Measurements from ENCODE around the gene PNMT.

DNA sequence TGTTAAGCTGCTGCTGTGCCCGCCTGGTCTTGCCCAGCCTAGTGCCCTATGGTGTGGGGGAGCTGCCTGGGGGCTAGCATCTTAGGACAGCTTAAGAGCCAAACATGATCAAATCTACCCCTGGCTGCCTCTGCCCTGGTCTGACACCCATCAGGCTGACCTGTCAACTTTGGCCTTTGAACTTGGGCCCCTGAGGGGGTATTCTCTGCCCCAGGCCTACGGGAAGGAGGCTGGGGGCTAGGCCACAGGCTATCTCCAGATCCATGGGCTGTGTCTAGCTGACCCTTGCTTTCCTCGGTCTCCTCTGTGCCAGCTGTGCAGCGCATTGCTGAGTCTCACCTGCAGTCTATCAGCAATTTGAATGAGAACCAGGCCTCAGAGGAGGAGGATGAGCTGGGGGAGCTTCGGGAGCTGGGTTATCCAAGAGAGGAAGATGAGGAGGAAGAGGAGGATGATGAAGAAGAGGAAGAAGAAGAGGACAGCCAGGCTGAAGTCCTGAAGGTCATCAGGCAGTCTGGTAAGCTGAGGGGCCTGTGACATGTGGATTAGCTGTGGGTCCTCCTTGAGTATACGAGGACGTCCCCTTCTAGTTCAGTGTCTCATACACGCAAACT is 34.6 kb upstream of the PNMT start:
- TF ChIP-seq, protein P1, sequence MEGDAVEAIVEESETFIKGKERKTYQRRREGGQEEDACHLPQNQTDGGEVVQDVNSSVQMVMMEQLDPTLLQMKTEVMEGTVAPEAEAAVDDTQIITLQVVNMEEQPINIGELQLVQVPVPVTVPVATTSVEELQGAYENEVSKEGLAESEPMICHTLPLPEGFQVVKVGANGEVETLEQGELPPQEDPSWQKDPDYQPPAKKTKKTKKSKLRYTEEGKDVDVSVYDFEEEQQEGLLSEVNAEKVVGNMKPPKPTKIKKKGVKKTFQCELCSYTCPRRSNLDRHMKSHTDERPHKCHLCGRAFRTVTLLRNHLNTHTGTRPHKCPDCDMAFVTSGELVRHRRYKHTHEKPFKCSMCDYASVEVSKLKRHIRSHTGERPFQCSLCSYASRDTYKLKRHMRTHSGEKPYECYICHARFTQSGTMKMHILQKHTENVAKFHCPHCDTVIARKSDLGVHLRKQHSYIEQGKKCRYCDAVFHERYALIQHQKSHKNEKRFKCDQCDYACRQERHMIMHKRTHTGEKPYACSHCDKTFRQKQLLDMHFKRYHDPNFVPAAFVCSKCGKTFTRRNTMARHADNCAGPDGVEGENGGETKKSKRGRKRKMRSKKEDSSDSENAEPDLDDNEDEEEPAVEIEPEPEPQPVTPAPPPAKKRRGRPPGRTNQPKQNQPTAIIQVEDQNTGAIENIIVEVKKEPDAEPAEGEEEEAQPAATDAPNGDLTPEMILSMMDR (conservative IDR thresholded peaks at IDR 0.05; ENCODE audit: low read depth, low read length), result no peak
- TF ChIP-seq EZH2 (IDR thresholded peaks at IDR 0.05; ENCODE audit: low read length, unreplicated experiment) (no peak), EZH2phosphoT487 (IDR thresholded peaks at IDR 0.05; ENCODE audit: borderline replicate concordance, low read length) (no peak)
